Limb (tissue), 2 donors: ENCODE data around the gene SGK1.
A peak's percentile ranks its signal among the peaks of the same experiment; 100 is the strongest.
"Not testable (repeated sequence)": the region's sequence is repeated elsewhere in the genome, so short reads cannot be mapped to it uniquely, and the experiment has no call there.

Experiments
- DNase-seq, 2 donors: peaks; one replicate each; pipeline ENCODE4 v3.0.0-alpha.2; 2016; ENCODE audit errors: extremely low spot score in 2 of 2

Gene SGK1

DNA sequence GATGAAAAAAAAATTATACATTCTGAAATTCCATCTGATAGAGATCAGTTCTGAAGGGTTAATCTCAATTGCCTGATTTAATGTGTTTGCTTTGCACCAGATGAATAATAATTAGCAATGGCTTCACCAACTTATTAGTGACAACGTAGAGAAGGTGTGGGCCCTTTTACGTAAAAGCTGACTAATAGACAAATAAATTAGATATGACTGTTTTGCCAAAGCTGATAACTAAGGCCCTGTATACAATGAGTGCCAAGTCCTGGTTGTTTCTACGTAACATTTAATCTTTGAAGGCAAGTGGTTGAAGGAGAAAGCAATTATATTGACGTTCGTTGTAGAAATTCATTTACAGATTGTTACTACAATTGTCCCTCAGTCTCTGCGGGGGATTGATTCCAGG lies 10.8 kb downstream of the SGK1 start:
- no peak for DNase-seq

DNA sequence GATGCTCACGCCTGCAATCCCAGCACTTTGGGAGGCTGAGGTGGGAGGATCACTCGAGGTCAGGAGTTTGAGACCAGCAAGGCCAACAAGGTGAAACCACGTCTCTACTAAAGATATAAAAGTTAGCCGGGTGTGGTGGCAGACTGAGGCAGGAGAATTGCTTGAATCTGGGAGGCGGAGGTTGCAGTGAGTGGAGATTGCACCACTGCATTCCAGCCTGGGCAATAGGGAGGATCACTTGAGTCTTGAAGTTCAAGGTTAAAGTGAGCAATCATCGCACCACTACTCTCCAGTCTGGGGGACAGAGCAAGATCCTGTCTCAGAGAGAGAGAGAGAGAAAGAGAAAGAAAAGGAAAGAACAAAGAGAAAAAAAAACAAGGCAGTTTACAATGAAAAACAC lies 13.5 kb downstream of the SGK1 start:
- not testable (repeated sequence) for DNase-seq

DNA sequence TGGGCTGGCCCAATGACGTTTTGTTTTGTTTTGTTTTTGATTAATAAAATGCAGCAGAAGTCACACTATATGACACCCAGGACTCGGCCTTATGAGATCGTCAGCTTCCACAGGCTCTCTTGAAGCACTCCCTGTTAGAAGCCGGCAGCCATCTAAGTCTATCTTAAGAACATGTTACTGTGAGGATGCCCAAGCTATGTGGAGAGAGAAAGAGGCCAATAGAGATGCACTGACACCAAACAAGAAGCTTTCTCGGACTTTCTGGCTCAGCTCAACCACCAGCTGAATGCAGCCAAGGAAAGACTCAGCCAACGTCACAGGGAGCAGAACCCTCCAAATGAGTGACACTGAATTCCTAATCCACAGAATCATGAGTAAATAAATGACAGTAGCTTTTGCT lies 14.0 kb downstream of the SGK1 start:
- no peak for DNase-seq

DNA sequence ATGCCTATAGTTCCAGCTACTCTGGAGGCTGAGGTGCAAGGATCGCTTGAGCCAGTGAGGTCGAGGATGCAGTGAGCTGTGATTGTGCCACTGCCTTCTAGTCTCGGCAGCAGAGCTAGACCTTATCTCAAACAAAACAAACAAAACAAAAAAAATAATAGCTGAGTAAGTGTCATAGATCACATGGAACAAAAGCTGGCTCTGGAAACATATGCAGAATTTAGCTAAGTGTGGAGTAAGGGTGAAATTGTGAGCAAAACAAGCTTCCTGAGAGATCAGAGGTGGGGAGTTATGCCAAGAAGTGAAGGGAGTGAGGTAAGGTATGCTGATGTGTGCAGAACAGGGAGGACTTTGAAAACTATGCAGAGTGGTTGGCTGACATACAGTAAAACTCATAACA lies 18.7 kb downstream of the SGK1 start:
- DNase-seq, result no peak

DNA sequence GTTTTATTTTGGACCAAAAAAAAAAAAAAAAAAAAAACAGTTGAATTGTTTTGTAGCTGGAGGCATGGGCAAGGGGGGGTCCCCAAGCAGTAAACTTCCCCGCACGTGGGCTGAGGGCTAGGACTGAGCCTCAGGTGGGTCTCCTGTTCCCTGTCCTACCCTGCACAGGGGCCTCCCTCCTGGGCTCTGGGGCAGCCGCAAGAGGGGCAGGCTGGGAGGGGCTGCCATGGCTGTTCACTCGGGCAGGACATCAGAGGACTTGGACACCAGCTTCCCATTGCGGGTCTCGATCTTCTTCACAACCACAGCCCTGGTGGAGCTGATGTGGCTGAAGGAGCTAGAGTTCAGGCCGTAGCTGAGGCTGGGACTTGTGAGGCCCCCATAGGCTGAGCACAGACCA lies 21.1 kb downstream of the SGK1 start:
- DNase-seq, result no peak

DNA sequence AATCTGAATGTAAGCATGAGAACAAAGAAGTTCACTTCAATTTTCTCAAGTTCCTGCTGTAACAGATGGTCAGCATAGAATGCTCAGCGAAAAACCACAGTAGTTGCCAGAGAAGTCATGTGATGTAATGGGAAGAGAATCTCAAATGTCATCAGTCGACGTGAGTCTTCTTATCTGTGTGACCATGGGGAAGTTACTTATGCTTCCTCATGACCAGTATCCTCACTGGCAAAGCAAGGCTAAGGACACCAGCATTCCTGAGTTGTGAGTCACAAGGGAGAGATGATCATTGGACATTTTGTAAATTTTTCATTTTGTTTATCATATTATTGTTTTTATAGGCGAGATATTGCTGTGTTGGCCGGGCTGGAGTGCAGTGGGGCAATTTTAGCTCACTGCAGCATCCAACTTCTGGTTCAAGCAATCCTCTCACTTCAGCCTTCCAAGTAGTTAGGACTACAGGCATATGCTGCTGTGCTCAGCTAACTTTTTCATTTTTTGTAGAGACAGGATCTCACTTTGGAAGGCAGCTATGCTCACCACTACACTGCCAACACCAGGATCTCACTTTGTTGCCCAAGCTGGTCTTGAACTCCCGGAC lies 21.9 kb downstream of the SGK1 start:
- peak in 1 of 2 donors; percentile 44 for DNase-seq

DNA sequence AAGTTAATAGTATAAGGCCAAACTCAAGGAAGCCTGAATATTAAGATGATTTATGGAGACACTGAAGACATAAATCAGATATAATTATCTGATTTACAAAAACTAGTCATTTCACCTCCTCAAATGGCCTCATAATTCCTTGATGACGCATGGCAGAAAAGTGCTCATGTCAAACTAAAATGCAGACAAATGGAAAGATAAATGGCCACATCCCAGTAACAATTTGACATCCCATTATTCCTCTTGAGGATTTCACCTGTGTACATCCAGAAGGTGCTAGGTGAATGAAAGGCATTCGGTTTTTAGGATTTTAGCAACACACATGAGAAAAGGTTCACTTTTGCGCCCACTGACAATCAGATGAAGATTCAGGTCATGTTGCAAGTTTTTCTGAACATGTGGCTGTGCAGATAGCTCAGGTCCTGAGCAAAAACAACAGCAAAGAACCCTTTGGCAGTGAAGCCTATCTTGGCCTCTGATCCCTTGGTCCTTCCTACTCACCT lies 24.2 kb downstream of the SGK1 start:
- DNase-seq, result no peak

DNA sequence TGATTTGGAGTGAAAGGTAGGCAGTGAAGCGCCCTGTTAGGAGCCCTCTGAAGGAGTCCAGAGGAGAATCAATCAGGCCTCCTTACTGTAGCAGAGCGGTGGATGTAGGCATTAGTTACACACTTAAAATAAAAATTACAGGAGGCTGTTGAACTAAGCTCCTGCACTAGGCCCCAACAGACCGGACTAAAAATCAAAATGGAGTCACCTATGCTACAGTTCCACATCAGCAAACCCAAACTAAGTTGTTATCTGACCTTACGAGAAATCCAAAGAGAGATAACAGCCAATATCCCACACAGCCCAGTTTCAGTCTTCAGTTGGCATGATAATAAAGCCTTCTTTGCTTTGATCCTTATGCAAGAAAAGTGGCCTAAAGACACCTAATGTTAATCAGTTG lies 26.8 kb downstream of the SGK1 start:
- no peak for DNase-seq

DNA sequence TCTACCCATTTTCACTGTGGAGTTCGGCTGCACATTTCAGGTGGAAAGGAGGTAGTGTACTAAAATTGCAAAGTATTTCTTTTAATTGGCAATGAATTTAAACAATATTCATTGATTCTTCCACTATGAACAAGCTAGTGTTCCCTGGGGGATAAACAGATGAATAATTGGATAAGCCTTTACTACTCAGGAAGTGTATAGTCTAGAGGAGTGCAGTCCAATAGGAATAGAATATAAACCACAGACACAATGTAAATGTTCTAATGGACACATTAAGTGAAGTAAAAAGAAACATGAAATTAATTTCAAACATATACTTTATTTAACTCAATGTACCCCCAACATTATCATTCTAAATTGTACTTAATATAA lies 28.7 kb downstream of the SGK1 start:
- DNase-seq, result peak in 1 of 2 donors; percentile 20

DNA sequence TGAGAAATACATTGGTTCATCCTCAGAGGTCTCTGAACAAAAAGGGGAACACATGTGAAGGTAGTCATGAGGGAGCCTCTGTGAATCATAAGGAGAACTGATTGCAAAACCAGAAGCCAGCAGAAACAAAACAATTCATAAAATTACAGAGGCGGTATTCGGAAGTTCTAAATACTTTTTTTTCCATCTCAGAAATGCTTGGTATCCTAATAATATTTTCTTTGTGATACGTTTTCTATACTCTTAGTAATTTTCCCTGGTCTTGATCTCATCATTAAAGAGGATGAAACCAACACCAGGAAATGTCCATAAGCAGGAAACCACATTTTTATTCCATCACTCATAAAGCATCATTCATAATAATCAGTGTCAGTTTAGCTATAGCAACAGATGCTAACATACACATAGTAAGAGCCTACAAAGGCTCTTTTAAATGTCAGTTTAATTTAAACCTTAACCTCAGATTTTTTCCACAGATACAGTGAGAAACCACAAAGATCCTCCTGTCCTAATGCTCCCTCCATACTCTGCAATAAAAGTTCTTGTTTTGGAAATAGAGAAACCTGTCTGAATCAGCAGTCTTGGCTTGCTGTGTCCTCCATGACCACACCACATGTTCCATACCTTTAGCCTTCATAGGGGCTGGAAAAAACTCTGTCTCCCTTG lies 29.2 kb downstream of the SGK1 start:
- DNase-seq, result peak in 1 of 2 donors; percentile 66

DNA sequence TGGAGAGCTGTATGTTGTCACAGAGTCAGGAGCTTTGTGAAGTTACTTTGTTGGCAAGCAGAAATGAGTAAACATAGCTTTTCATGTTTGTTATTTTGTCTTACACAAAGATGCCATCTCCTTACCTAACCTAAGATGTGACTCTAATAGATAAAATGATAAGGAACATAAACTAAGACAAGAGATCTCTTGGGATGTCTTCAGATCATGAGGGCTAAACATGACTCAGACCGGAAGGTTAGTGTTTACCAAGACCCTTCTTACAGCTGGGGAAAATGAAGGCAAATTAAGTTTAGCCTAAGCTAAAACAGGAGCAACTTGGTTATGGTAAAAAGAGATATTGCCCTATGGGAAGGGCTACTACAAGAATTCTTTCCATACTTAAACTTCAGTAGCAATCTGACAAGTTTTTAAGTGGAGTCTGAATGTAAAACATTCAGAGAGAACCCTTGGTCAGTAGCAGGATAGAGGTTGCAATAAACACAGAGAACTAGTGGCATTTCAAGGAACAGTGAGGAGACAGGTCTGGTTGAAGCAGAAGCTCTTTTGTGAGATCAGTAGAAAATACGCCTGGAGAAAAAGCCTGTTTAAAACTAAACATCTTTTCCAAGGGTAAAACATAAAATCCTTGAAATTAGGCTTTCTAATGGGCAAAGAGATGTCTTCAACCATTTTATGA lies 29.9 kb downstream of the SGK1 start:
- DNase-seq, result no peak

DNA sequence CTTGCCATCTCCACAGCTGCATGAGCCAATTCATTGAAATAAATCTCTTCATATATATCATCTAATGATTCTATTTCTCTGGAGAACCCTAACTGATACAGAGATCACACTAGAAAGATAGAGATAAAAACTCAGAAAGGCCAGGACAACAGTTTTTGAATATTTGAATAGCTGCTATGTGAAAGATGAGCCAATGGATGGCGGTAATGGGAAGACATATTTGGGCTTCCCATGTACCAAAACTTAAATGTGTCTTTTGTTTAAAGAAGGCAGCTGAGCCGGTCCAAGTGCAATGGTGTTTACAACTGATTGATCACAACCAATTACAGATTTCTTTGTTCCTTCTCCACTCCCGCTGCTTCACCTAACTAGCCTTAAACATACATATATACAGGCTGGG lies 35.1 kb downstream of the SGK1 start:
- DNase-seq, result no peak

DNA sequence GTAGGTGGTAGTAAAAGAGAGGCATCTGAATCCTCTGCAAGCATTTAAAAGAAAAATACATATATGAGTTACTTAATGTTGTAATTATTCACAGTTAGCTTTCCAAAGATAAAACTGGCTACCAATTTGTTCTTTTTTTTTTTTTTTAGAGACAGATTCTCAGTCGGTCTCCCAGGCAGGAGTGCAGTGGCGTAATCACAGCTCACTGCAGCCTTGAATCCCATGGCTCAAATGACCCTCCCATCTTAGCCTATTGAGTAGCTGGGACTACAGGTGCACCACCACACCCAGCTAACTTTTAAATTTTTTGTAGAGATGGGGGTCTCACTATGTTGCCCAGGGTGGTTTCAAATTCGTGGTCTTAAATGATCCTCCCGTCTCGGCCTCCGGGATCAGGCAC lies 36.5 kb downstream of the SGK1 start:
- no peak for DNase-seq

DNA sequence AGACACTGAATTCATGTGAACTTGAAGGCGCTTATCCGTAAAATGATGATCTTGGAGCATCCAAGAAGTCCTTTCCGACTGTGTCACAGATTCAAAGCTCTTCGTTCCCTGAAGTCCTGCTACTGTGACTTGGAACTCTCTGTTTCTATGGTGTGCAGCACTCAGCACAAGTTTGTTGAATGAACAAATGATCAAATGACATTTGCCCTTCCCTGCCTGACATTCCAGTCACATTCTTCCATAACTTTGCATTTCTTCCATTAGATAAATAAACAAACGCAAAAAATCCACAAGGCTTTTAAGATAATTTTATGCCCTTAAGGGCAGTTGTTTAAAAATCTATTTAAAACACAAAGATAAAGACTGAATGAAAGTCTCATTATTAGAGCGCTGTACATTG lies 39.9 kb downstream of the SGK1 start:
- no peak for DNase-seq

DNA sequence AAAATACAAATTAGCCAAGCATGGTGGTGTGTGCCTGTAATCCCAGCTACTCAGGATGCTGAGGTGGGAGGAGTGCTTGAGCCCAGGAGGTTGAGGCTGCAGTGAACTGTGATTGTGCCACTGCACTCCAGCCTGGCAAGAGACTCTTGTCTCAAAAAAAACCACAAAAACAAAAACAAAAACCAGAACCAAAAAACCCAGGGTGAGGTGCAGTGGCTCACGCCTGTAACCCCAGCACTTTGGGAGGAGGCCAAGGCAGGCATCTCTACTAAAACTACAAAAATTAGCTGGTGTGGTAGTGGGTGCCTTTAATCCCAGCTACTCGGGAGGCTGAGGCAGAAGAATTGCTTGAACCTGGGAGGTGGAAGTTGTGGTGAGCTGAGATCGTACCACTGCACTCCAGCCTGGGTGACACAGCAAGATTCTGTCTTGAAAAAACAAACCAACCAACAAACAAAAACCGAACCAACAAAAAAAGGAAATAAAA lies 41.0 kb downstream of the SGK1 start:
- DNase-seq, result not testable (repeated sequence)

DNA sequence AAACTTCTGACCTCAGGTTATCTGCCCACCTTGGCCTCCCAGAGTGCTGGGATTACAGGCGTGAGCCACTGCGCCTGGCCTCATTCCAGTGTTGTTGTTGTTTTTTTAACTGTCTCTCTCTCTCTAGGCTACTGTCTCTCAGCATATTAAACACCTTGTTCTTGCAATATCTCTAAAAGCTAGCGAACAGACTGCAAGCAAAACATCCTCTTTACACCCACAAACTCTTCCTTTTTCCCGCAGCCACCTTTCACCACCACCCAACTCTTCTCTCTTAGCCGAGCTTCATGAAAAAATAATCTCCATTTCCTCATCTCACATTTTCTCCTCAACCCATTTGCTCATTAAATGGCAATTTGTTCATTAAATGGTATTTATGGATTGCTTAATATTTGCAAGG lies 45.5 kb downstream of the SGK1 start:
- DNase-seq, result no peak

DNA sequence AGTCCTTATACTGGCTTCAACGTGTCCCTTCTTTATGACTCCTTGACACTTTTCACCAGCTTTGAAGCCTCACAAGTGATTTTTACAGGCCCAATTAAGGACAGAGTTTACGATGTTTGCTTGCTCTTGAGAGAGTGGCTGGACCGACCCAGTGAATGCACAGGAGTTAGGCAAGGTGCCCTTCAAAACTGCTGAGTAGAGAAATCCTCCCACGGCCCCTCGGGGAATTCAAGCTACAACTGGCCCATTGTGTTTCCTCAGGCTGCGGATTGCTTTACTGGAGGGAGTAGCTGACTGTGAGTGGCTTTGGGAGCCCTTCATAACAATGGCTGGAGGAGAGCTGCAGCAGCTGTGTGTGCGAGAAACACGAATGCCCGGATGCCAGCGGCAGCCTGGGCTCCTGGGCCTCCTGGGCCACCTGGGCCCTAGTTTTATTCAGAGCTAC lies 50.0 kb downstream of the SGK1 start:
- peak in 1 of 2 donors; percentile 42 for DNase-seq

DNA sequence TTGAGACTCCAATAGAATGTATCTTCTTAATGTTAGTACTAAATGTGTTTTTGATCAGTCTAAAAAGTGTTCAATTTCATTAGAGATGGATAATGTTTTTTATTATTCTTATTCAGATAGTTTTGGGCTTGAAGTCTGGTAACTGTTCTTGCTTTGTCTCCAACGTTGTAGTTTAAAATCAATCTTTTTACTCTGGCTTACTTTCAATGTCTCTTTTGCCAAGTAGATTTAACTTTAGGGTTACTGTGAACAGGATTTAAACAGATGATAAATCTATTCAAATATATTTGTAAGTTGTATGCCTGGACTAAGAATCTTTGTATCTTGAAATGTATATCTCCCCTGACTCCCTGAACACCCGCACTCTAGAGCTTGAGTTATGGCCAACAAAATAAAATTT lies 51.1 kb downstream of the SGK1 start:
- DNase-seq, result no peak

DNA sequence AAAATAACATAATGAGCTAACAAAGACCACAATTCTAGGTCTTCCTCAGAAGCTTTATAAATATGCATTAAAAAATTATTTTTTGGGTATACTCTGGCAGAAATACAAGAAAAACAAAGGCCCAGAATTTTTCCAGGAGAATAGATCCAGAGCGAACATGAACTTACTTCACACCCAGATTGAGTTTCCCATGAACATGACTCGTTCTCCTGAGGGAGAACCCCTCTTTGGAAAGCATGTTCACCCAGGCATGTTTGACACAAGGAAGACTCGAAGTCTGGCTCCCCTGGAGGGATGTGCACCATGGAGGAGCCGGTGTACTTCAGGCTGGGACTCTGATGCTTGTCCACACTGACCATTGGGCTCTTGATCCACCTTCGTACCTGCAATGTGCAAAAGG lies 56.1 kb downstream of the SGK1 start:
- no peak for DNase-seq

DNA sequence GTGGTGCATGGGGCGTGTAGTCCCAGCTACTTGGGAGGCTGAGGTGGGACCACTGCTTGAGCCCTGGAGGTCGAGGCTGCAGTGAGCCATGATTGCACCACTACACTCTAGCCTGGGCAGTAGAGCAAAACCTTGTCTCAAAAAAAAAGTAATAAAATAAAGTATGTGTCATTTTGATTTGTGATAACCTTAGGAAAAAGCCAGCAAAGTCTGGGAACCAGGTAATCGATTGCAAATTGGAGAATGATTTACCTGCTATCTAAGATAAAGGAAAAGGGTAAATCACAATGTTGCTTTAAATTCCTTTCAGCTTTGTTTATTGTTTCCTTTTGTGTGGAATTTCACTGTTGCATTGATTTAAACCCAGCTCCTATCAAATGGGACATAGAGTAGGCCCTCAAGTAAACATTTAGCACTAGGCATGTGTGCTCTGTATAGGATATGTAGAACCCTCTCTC lies 59.0 kb downstream of the SGK1 start:
- no peak for DNase-seq

DNA sequence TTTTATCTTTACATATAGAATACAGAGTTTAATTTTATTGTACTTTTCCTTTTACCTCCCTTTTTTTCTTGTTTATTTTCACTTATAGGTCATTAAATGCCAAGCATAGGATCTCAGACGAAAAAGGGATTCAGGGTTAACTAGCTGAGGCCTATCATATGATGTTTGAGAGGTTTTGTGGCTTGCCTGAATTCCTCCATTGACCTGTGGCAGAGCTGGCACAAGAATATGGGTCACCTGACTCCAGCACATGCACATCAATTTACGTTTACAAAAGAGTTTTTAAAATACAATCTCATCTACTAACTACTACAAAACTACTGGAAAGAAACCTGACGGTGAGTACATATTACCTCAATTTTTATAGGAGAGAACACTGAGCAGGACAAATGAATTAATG lies 60.4 kb downstream of the SGK1 start:
- no peak for DNase-seq

DNA sequence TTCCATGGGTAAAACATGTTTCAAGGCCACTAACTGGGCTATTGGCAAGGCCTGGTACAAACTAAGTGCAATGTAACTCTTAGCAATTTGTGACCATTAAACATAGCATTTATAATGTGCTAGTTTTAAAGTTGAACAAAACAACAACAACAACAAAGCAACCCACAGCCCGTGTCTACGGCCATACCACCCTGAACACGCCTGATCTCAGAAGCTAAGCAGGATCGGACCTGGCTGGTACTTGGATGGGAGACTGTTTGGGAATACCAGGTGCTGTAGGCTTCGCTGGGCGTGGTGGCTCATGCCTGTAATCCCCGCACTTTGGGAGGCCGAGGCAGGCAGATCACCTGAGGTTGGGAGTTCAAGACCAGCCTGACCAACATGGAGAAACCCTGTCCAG lies 61.0 kb downstream of the SGK1 start:
- DNase-seq, result no peak

DNA sequence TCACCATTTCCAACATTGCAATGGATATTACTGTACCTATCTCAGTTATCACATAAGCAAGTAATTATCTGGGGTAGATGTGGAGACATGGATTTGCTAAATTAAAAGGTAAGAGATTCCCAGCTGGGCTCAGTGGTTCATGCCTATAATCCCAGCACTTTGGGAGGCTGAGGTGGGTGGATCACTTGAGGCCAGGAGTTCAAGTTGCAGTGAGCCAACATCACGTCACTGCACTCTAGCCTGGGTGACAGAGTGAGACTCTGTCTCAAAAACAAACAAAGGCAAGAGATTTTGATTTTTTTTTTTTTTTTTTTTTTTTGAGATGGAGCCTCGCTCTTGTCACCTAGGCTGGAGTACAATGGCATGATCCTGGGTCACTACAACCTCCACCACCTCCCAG lies 62.6 kb downstream of the SGK1 start:
- not testable (repeated sequence) for DNase-seq
